Fibroblast of the aortic adventitia (primary cell): ENCODE measurements around the gene RAP2A. TPM values are rescaled to one million over a fixed set of nuclear protein-coding genes. Genes with fewer than 3 reads are reported as not detected.

Experiments used
- DNase-seq: peaks from one replicate; pipeline ENCODE4 v3.0.0-alpha.2; 2010; ENCODE audit warnings: low read depth
- H3K4me3 ChIP-seq: 2 replicates; pipeline ENCODE4 v1.5.1; 2011; ENCODE audit warnings: low read depth, mild to moderate bottlenecking, control low read depth, low read length, moderate library complexity
- CTCF ChIP-seq: IDR thresholded peaks from 2 replicates; pipeline ENCODE4 v1.5.1; 2011; ENCODE audit warnings: mild to moderate bottlenecking, low read length, control low read depth, inconsistent platforms; ENCODE audit not compliant: insufficient read depth
- total RNA-seq: library from RNA; depleted of rRNA; stranded (reverse); fragments of >200 nt; gene quantifications from 2 replicates; pipeline ENCODE4 v1.2.3, GENCODE V29; 2012; ENCODE audit warnings: low replicate concordance

RAP2A gene
- total RNA-seq, 1 donor: 29.0 TPM

GRCh38 chr13:97485320-97485719, 51.4 kb downstream of the RAP2A start:
- H3K4me3 ChIP-seq: no peak overlapping the region
- TF ChIP-seq CTCF: no peak
- no peak for DNase-seq

- no peak for DNase-seq
- no peak overlapping the region for H3K4me3 ChIP-seq
- no peak for TF ChIP-seq CTCF
These were observed 56.8 kb downstream of the RAP2A start for GRCh38 chr13:97490702-97491307.

- no peak for TF ChIP-seq CTCF
- DNase-seq: no peak
- H3K4me3 ChIP-seq: no peak overlapping the region
These were observed 57.5 kb downstream of the RAP2A start for GRCh38 chr13:97491452-97491851.

GRCh38 chr13:97492257-97492656, 58.3 kb downstream of the RAP2A start:
- no peak overlapping the region for H3K4me3 ChIP-seq
- no peak for DNase-seq
- TF ChIP-seq CTCF: no peak

- no peak for DNase-seq
- H3K4me3 ChIP-seq: no peak overlapping the region
- no peak for TF ChIP-seq CTCF
These were observed 58.9 kb downstream of the RAP2A start for GRCh38 chr13:97492684-97493371.

GRCh38 chr13:97493456-97493855, 59.5 kb downstream of the RAP2A start:
- DNase-seq: no peak
- TF ChIP-seq CTCF: no peak
- H3K4me3 ChIP-seq: no peak overlapping the region
